Karpas-422 (cell line): Measurements from ENCODE around the gene HBQ1. TPM values are rescaled to one million over a fixed set of nuclear protein-coding genes. Genes with fewer than 3 reads are reported as not detected.
"Not testable (repeated sequence)": the region's sequence is repeated elsewhere in the genome, so short reads cannot be mapped to it uniquely, and the experiment has no call there.

Source experiments
- DNase-seq: peaks from one replicate; pipeline ENCODE4 v3.0.0-alpha.2; 2015
- H2AFZ ChIP-seq: fragments of 200-600 bp; sonication (generic); 2 replicates; pipeline ENCODE4 v1.6.1; 2014; ENCODE audit warnings: antibody characterized with exemption, low read length, mixed read lengths
- H3K27ac ChIP-seq: fragments of 200-600 bp; sonication (generic); 2 replicates; pipeline ENCODE4 v1.5.1; 2014; ENCODE audit warnings: mild to moderate bottlenecking, low read length, moderate library complexity
- H3K27me3 ChIP-seq: fragments of 200-600 bp; sonication (generic); 2 replicates; pipeline ENCODE4 v1.6.1; 2014; ENCODE audit warnings: low read length, mixed read lengths
- H3K36me3 ChIP-seq: fragments of 200-600 bp; sonication (generic); 2 replicates; pipeline ENCODE4 v1.6.1; 2014; ENCODE audit warnings: low read length, mixed read lengths; ENCODE audit not compliant: insufficient read depth
- H3K4me1 ChIP-seq: fragments of 200-600 bp; sonication (generic); 2 replicates; pipeline ENCODE4 v1.6.1; 2014; ENCODE audit warnings: mild to moderate bottlenecking, low read length, mixed read lengths
- H3K4me2 ChIP-seq: fragments of 200-600 bp; sonication (generic); 2 replicates; pipeline ENCODE4 v1.6.1; 2014; ENCODE audit warnings: low read length, low read depth, mild to moderate bottlenecking; ENCODE audit not compliant: poor library complexity, severe bottlenecking
- H3K4me3 ChIP-seq: fragments of 200-600 bp; sonication (generic); 2 replicates; pipeline ENCODE4 v1.5.1; 2014; ENCODE audit warnings: mild to moderate bottlenecking, antibody characterized with exemption, low read length, mixed read lengths
- H3K79me2 ChIP-seq: fragments of 200-600 bp; sonication (generic); 2 replicates; pipeline ENCODE4 v1.6.1; 2014; ENCODE audit warnings: mild to moderate bottlenecking, low read length, mixed read lengths
- H3K9ac ChIP-seq: fragments of 200-600 bp; sonication (generic); 2 replicates; pipeline ENCODE4 v1.6.0; 2014; ENCODE audit warnings: low read length
- H3K9me2 ChIP-seq: fragments of 200-600 bp; sonication (generic), shearing (Covaris generic); replicated peaks from 2 replicates; pipeline ENCODE4 v1.6.0; 2014; ENCODE audit warnings: mild to moderate bottlenecking, low read length, moderate library complexity; ENCODE audit not compliant: insufficient read depth
- H3K9me3 ChIP-seq: fragments of 300-700, 200-600 bp; sonication (generic); 2 replicates; pipeline ENCODE4 v1.6.1; 2014; ENCODE audit warnings: low read length, mixed read lengths
- H4K20me1 ChIP-seq: fragments of 200-600 bp; sonication (generic); 2 replicates; pipeline ENCODE4 v1.6.1; 2014; ENCODE audit warnings: mild to moderate bottlenecking, antibody characterized with exemption, low read length, low read depth; ENCODE audit not compliant: insufficient read depth
- total RNA-seq: library from RNA; depleted of rRNA; stranded (reverse); fragments of >200 nt; shearing (Covaris generic); gene quantifications from 2 replicates; pipeline ENCODE4 v1.2.3, GENCODE V29; 2014; ENCODE audit warnings: low replicate concordance

The HBQ1 gene
- total RNA-seq, 1 experiment from 2014 or later = not detected

- H3K79me2 ChIP-seq = no peaks in the 10 kb centered on the region
- DNase-seq = no peak
- H2AFZ ChIP-seq = no peak overlapping the region
- H3K4me2 ChIP-seq = peak overlapping the region; percentile 61
- no peaks in the 10 kb centered on the region for H3K36me3 ChIP-seq
- no peak overlapping the region for H3K27ac ChIP-seq
- peaks cover 13% of the 10 kb centered on the region for H3K4me1 ChIP-seq
- H3K9me3 ChIP-seq = no peaks in the 10 kb centered on the region
- H3K9ac ChIP-seq = peak overlapping the region; percentile 30; the same call in 1 of the 2 replicates
- no peaks in the 10 kb centered on the region for H3K9me2 ChIP-seq
- no peaks in the 10 kb centered on the region for H3K27me3 ChIP-seq
- H4K20me1 ChIP-seq = no peaks in the 10 kb centered on the region
- peak overlapping the region; percentile 57; the same call in 1 of the 2 replicates for H3K4me3 ChIP-seq
These were observed 25.8 kb upstream of the HBQ1 start for GRCh38 chr16:154217-155030.

GRCh38 chr16:155031-155398 is 25.2 kb upstream of the HBQ1 start:
- no peaks in the 10 kb centered on the region for H3K79me2 ChIP-seq
- H3K9ac ChIP-seq = no peak overlapping the region
- no peak overlapping the region; the same call in 1 of the 2 replicates for H3K4me3 ChIP-seq
- no peak for DNase-seq
- H3K4me1 ChIP-seq = peaks cover 13% of the 10 kb centered on the region
- H3K4me2 ChIP-seq = peak overlapping the region; percentile 61
- no peak overlapping the region for H2AFZ ChIP-seq
- no peaks in the 10 kb centered on the region for H3K27me3 ChIP-seq
- H4K20me1 ChIP-seq = no peaks in the 10 kb centered on the region
- H3K9me2 ChIP-seq = no peaks in the 10 kb centered on the region
- no peaks in the 10 kb centered on the region for H3K9me3 ChIP-seq
- no peak overlapping the region for H3K27ac ChIP-seq
- H3K36me3 ChIP-seq = no peaks in the 10 kb centered on the region

- H3K36me3 ChIP-seq = no peaks in the 10 kb centered on the region
- H3K4me1 ChIP-seq = peaks cover 13% of the 10 kb centered on the region
- H2AFZ ChIP-seq = no peak overlapping the region
- H3K9me2 ChIP-seq = no peaks in the 10 kb centered on the region
- no peaks in the 10 kb centered on the region for H3K27me3 ChIP-seq
- H3K4me3 ChIP-seq = no peak overlapping the region
- H3K79me2 ChIP-seq = no peaks in the 10 kb centered on the region
- no peak for DNase-seq
- no peak overlapping the region for H3K9ac ChIP-seq
- no peaks in the 10 kb centered on the region for H3K9me3 ChIP-seq
- no peak overlapping the region for H3K4me2 ChIP-seq
- H4K20me1 ChIP-seq = no peaks in the 10 kb centered on the region
- no peak overlapping the region for H3K27ac ChIP-seq
These were observed 21.0 kb upstream of the HBQ1 start for GRCh38 chr16:159136-159849.

- H3K36me3 ChIP-seq, DNase-seq, H3K27me3 ChIP-seq, H3K27ac ChIP-seq, H3K4me1 ChIP-seq, H2AFZ ChIP-seq, H3K4me3 ChIP-seq, H4K20me1 ChIP-seq, H3K9ac ChIP-seq, H3K9me3 ChIP-seq, H3K4me2 ChIP-seq, H3K9me2 ChIP-seq, H3K79me2 ChIP-seq: not testable (repeated sequence)
These were observed 20.0 kb upstream of the HBQ1 start for GRCh38 chr16:160242-160641.

- Histone ChIP-seq H3K27me3 (no peaks in the 10 kb centered on the region), H3K9ac (no peak overlapping the region), H3K27ac (no peak overlapping the region), H3K4me2 (no peak overlapping the region), H3K9me2 (no peaks in the 10 kb centered on the region), H3K4me1 (peaks cover 7% of the 10 kb centered on the region), H3K9me3 (no peaks in the 10 kb centered on the region), H3K4me3 (no peak overlapping the region), H4K20me1 (no peaks in the 10 kb centered on the region), H3K79me2 (no peaks in the 10 kb centered on the region), H2AFZ (no peak overlapping the region), H3K36me3 (no peaks in the 10 kb centered on the region)
- no peak for DNase-seq
These were observed 19.5 kb upstream of the HBQ1 start for GRCh38 chr16:160691-161190.

- Histone ChIP-seq H2AFZ (no peak overlapping the region), H3K36me3 (no peaks in the 10 kb centered on the region), H3K4me3 (no peak overlapping the region), H4K20me1 (no peaks in the 10 kb centered on the region), H3K4me1 (peaks cover 7% of the 10 kb centered on the region), H3K79me2 (no peaks in the 10 kb centered on the region), H3K4me2 (no peak overlapping the region), H3K9me3 (no peaks in the 10 kb centered on the region), H3K9me2 (no peaks in the 10 kb centered on the region), H3K27me3 (no peaks in the 10 kb centered on the region), H3K9ac (no peak overlapping the region), H3K27ac (no peak overlapping the region)
- no peak for DNase-seq
These were observed 17.8 kb upstream of the HBQ1 start for GRCh38 chr16:162271-162991.

GRCh38 chr16:163139-163538 is 17.1 kb upstream of the HBQ1 start:
- not testable (repeated sequence) for DNase-seq, H3K36me3 ChIP-seq, H3K9me2 ChIP-seq, H3K27ac ChIP-seq, H3K9me3 ChIP-seq, H3K9ac ChIP-seq, H3K4me2 ChIP-seq, H3K27me3 ChIP-seq, H3K4me1 ChIP-seq, H4K20me1 ChIP-seq, H3K79me2 ChIP-seq, H3K4me3 ChIP-seq, H2AFZ ChIP-seq

- H3K36me3 ChIP-seq, H3K79me2 ChIP-seq, H3K27ac ChIP-seq, H3K9me2 ChIP-seq, H3K9ac ChIP-seq, H3K27me3 ChIP-seq, H3K9me3 ChIP-seq, H3K4me3 ChIP-seq, H4K20me1 ChIP-seq, H3K4me2 ChIP-seq, DNase-seq, H2AFZ ChIP-seq, H3K4me1 ChIP-seq: not testable (repeated sequence)
These were observed 16.6 kb upstream of the HBQ1 start for GRCh38 chr16:163696-164095.
